HG03095 (cell line): ENCODE results near the gene CROCC2.
"Not testable (repeated sequence)": the region's sequence is repeated elsewhere in the genome, so short reads cannot be mapped to it uniquely, and the experiment has no call there.

ENCODE experiments used
- ATAC-seq: cut with Tn5 transposase; IDR thresholded peaks from one replicate; pipeline ENCODE4 v1.9.1; 2021; ENCODE audit warnings: moderate library complexity; ENCODE audit not compliant: unreplicated experiment

CROCC2 gene

GRCh38 chr2:240964704-240965295 is 58.7 kb downstream of the CROCC2 start:
- no peak for ATAC-seq

GRCh38 chr2:240965296-240965904 is 59.3 kb downstream of the CROCC2 start:
- ATAC-seq, result no peak

GRCh38 chr2:240965905-240966456 is 59.8 kb downstream of the CROCC2 start:
- ATAC-seq, result no peak

GRCh38 chr2:240966457-240966905 is 60.3 kb downstream of the CROCC2 start:
- ATAC-seq, result no peak

- ATAC-seq, result no peak
Measured at GRCh38 chr2:240966906-240967680, 61.0 kb downstream of the CROCC2 start.

- ATAC-seq, result no peak
Measured at GRCh38 chr2:240967681-240968621, 61.8 kb downstream of the CROCC2 start.

- no peak for ATAC-seq
Measured at GRCh38 chr2:240968731-240969624, 62.8 kb downstream of the CROCC2 start.

- no peak for ATAC-seq
Measured at GRCh38 chr2:240970104-240970503, 64.0 kb downstream of the CROCC2 start.

GRCh38 chr2:240970816-240971215 is 64.7 kb downstream of the CROCC2 start:
- no peak for ATAC-seq

GRCh38 chr2:240972201-240972600 is 66.1 kb downstream of the CROCC2 start:
- no peak for ATAC-seq

- ATAC-seq, result no peak
Measured at GRCh38 chr2:240972636-240973521, 66.7 kb downstream of the CROCC2 start.

- ATAC-seq, result no peak
Measured at GRCh38 chr2:240974771-240975572, 68.8 kb downstream of the CROCC2 start.

- ATAC-seq, result not testable (repeated sequence)
Measured at GRCh38 chr2:240975903-240976302, 69.8 kb downstream of the CROCC2 start.

GRCh38 chr2:240981280-240981679 is 75.1 kb downstream of the CROCC2 start:
- ATAC-seq, result no peak

- no peak for ATAC-seq
Measured at GRCh38 chr2:240981871-240982800, 76.0 kb downstream of the CROCC2 start.

- ATAC-seq, result no peak
Measured at GRCh38 chr2:240982821-240983281, 76.7 kb downstream of the CROCC2 start.
